SU-DHL-6 (cell line): ENCODE measurements around the gene SLC23A2.

Experiments
- EZH2phosphoT487 ChIP-seq: fragments of 200-600 bp; sonication (generic), shearing (Covaris generic); conservative IDR thresholded peaks from 2 replicates; pipeline ENCODE4 v1.6.1; 2018; ENCODE audit warnings: mild to moderate bottlenecking, antibody characterized with exemption, low read length, moderate library complexity, mixed read lengths
- TF ChIP-seq, protein P1 (sequence below): fragments of 200-600 bp; sonication (generic); IDR thresholded peaks from one replicate; pipeline ENCODE4 v1.5.1; 2017; ENCODE audit warnings: antibody characterized with exemption, mild to moderate bottlenecking, low read length, moderate library complexity; ENCODE audit not compliant: insufficient read depth, poor library complexity, severe bottlenecking

DNA sequence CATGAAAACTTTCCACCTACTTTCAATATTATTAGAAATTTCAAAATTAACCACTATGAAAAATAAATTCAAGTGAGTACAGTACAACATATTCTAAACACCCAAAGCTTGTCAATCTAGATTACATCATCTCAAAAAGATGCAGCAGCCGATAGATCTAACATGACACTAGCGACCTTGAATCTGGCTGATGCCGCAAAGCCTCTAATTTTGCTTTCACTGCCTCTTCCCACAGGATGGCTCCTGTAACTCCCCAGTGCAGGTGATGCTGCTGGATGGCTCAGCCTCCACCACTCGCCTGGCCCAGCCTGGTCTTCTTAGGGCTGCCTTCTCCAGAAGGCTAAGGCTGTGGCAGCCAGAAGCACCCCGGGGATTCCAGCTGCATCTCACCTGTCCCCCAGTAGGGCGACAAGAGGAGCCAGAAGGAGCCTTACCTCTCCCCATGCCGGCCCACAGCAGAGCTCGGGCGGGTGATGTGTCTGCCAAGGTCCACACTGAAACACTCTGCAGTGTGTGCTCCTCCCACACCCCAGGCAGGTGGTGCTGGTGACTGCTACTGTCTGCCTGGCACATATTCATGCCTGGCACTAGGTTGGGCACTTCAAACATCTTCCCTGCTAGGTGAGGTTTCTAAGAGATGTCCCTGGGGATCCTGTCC is 82.1 kb downstream of the SLC23A2 start:
- TF ChIP-seq, protein P1, sequence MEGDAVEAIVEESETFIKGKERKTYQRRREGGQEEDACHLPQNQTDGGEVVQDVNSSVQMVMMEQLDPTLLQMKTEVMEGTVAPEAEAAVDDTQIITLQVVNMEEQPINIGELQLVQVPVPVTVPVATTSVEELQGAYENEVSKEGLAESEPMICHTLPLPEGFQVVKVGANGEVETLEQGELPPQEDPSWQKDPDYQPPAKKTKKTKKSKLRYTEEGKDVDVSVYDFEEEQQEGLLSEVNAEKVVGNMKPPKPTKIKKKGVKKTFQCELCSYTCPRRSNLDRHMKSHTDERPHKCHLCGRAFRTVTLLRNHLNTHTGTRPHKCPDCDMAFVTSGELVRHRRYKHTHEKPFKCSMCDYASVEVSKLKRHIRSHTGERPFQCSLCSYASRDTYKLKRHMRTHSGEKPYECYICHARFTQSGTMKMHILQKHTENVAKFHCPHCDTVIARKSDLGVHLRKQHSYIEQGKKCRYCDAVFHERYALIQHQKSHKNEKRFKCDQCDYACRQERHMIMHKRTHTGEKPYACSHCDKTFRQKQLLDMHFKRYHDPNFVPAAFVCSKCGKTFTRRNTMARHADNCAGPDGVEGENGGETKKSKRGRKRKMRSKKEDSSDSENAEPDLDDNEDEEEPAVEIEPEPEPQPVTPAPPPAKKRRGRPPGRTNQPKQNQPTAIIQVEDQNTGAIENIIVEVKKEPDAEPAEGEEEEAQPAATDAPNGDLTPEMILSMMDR = no peak
- no peak for TF ChIP-seq EZH2phosphoT487
